Measurements from ENCODE around the gene IL17RE.

IL17RE gene

GRCh38 chr3:9951962-9952805 is 49.5 kb downstream of the IL17RE start, which contains the start of gene PRRT3 (continued):
- TF ChIP-seq CTCF (tag by site-specific recombination; IDR thresholded peaks at IDR 0.05), result no peak; the same call in 1 of the 2 replicates
- TF ChIP-seq ZNF23 (tag by site-specific recombination; IDR thresholded peaks at IDR 0.05; ENCODE audit: borderline replicate concordance), result 0 out of 2 replicates have a peak, but pooled peaks have one; percentile 18
- TF ChIP-seq ZNF785 (tag by site-specific recombination; IDR thresholded peaks at IDR 0.05), result no peak
- TF ChIP-seq ZNF302 (tag by site-specific recombination; IDR thresholded peaks at IDR 0.05; ENCODE audit: low read depth), result no peak
- TF ChIP-seq ZNF341 (tag by site-specific recombination; IDR thresholded peaks at IDR 0.05; ENCODE audit: low read depth), result no peak
- TF ChIP-seq ZNF660 (tag by site-specific recombination; IDR thresholded peaks at IDR 0.05), result no peak
- TF ChIP-seq ZNF169 (tag by site-specific recombination; IDR thresholded peaks at IDR 0.05), result no peak
- no peak for TF ChIP-seq ZBTB11 (tag by site-specific recombination; conservative IDR thresholded peaks at IDR 0.05; ENCODE audit: low read depth)
- TF ChIP-seq ZIC2 (tag by site-specific recombination; IDR thresholded peaks at IDR 0.05), result peak; percentile 67
- no peak for TF ChIP-seq SCRT1 (tag by site-specific recombination; IDR thresholded peaks at IDR 0.05; ENCODE audit: borderline replicate concordance)
- TF ChIP-seq KLF10 (tag by site-specific recombination; IDR thresholded peaks at IDR 0.05), result no peak
- no peak for TF ChIP-seq ELK4 (IDR thresholded peaks at IDR 0.05; ENCODE audit: borderline replicate concordance, low read depth, low read length)
- TF ChIP-seq ZNF513 (tag by site-specific recombination; IDR thresholded peaks at IDR 0.05), result peak; percentile 80
- TF ChIP-seq ZNF747 (tag by site-specific recombination; IDR thresholded peaks at IDR 0.05), result no peak
- no peak; the same call in 1 of the 2 replicates for TF ChIP-seq ZBTB20 (tag by site-specific recombination; IDR thresholded peaks at IDR 0.05)
- no peak for TF ChIP-seq ZNF830 (tag by site-specific recombination; IDR thresholded peaks at IDR 0.05; ENCODE audit: low read depth)
- TF ChIP-seq ZBTB1 (tag by site-specific recombination; IDR thresholded peaks at IDR 0.05), result peak; percentile 10; the same call in 1 of the 2 replicates
- TF ChIP-seq ZNF112 (tag by site-specific recombination; IDR thresholded peaks at IDR 0.05), result no peak
- TF ChIP-seq ZSCAN4 (tag by site-specific recombination; IDR thresholded peaks at IDR 0.05), result peak; percentile 46; the same call in 1 of the 2 replicates
- no peak for TF ChIP-seq ZNF558 (tag by site-specific recombination; IDR thresholded peaks at IDR 0.05)
- peak; percentile 52; the same call in 1 of the 2 replicates for TF ChIP-seq KLF1 (tag by site-specific recombination; IDR thresholded peaks at IDR 0.05)
- TF ChIP-seq ZNF354C (tag by site-specific recombination; IDR thresholded peaks at IDR 0.05; ENCODE audit: borderline replicate concordance, low read depth), result no peak
- TF ChIP-seq ZNF639 (tag by site-specific recombination; IDR thresholded peaks at IDR 0.05), result peak; percentile 81
- peak; percentile 40; the same call in 1 of the 2 replicates for TF ChIP-seq ZNF239 (tag by site-specific recombination; IDR thresholded peaks at IDR 0.05)
- no peak for TF ChIP-seq ZNF214 (tag by site-specific recombination; IDR thresholded peaks at IDR 0.05; ENCODE audit: borderline replicate concordance)
- TF ChIP-seq ZNF394 (tag by site-specific recombination; IDR thresholded peaks at IDR 0.05; ENCODE audit: borderline replicate concordance), result peak; percentile 36; the same call in 1 of the 2 replicates
- no peak for TF ChIP-seq FEZF1 (tag by site-specific recombination; IDR thresholded peaks at IDR 0.05)
- peak; percentile 80 for TF ChIP-seq ZNF2 (tag by site-specific recombination; IDR thresholded peaks at IDR 0.05)
